Muscle layer of colon (tissue), 2 donors: Measurements from ENCODE around the gene UBAC1.
"Not testable (repeated sequence)": the region's sequence is repeated elsewhere in the genome, so short reads cannot be mapped to it uniquely, and the experiment has no call there.

Experiments used
- H3K27ac ChIP-seq: one replicate; pipeline ENCODE4 v1.7.0; 2013; ENCODE audit warnings: low read depth, mild to moderate bottlenecking, low read length, moderate library complexity
- H3K27me3 ChIP-seq, 2 donors: one replicate each; pipeline ENCODE4 v1.7.0; 2013; ENCODE audit warnings: low read length in 2 of 2, mild to moderate bottlenecking in 2 of 2; ENCODE audit not compliant: insufficient read depth in 2 of 2, control insufficient read depth in 1 of 2
- H3K36me3 ChIP-seq: one replicate; pipeline ENCODE4 v1.7.0; 2013; ENCODE audit warnings: mild to moderate bottlenecking, low read length; ENCODE audit not compliant: insufficient read depth
- H3K4me1 ChIP-seq: one replicate; pipeline ENCODE4 v1.7.0; 2013; ENCODE audit warnings: mild to moderate bottlenecking, low read length; ENCODE audit not compliant: insufficient read depth
- H3K4me3 ChIP-seq, 2 donors: one replicate each; pipeline ENCODE4 v1.7.0; 2013; ENCODE audit warnings: low read length in 2 of 2, low read depth in 1 of 2, mild to moderate bottlenecking in 1 of 2, moderate library complexity in 1 of 2
- H3K9ac ChIP-seq: one replicate; pipeline ENCODE4 v1.7.0; 2013; ENCODE audit warnings: low read length
- H3K9me3 ChIP-seq: one replicate; pipeline ENCODE4 v1.7.0; 2013; ENCODE audit warnings: mild to moderate bottlenecking, low read length
- donor health status: abdominal sarcoma.
- donor health status: Adenocarcinoma of cecum.

Gene UBAC1

GRCh38 chr9:135951889-135952663, 9.1 kb downstream of the UBAC1 start:
- Histone ChIP-seq H3K27ac (no peak overlapping the region), H3K4me1 (no peaks in the 10 kb centered on the region), H3K9ac (no peak overlapping the region), H3K36me3 (peaks cover 36% of the 10 kb centered on the region), H3K9me3 (no peaks in the 10 kb centered on the region), H3K27me3 (no peaks in the 10 kb centered on the region), H3K4me3 (no peak overlapping the region)

GRCh38 chr9:135951310-135951709, 9.9 kb downstream of the UBAC1 start:
- peaks cover 43% of the 10 kb centered on the region for H3K36me3 ChIP-seq
- H3K4me3 ChIP-seq, H3K9me3 ChIP-seq, H3K27ac ChIP-seq, H3K9ac ChIP-seq, H3K27me3 ChIP-seq, H3K4me1 ChIP-seq: not testable (repeated sequence)

GRCh38 chr9:135950841-135951240, 10.3 kb downstream of the UBAC1 start:
- H3K27ac ChIP-seq, H3K4me1 ChIP-seq, H3K27me3 ChIP-seq, H3K9me3 ChIP-seq, H3K9ac ChIP-seq, H3K4me3 ChIP-seq: not testable (repeated sequence)
- H3K36me3 ChIP-seq = peaks cover 48% of the 10 kb centered on the region

- Histone ChIP-seq H3K9ac (no peak overlapping the region), H3K9me3 (no peaks in the 10 kb centered on the region), H3K27ac (no peak overlapping the region), H3K4me1 (no peaks in the 10 kb centered on the region), H3K36me3 (peaks cover 54% of the 10 kb centered on the region), H3K27me3 (no peaks in the 10 kb centered on the region), H3K4me3 (no peak overlapping the region)
These were observed 11.0 kb downstream of the UBAC1 start for GRCh38 chr9:135950135-135950682.

GRCh38 chr9:135949501-135950134, 11.6 kb downstream of the UBAC1 start:
- H3K36me3 ChIP-seq = peaks cover 57% of the 10 kb centered on the region
- H3K9ac ChIP-seq = no peak overlapping the region
- no peaks in the 10 kb centered on the region for H3K4me1 ChIP-seq
- no peak overlapping the region for H3K4me3 ChIP-seq
- H3K9me3 ChIP-seq = no peaks in the 10 kb centered on the region
- no peak overlapping the region for H3K27ac ChIP-seq
- no peaks in the 10 kb centered on the region for H3K27me3 ChIP-seq

GRCh38 chr9:135948968-135949367, 12.2 kb downstream of the UBAC1 start:
- Histone ChIP-seq H3K9ac (no peak overlapping the region), H3K27me3 (no peaks in the 10 kb centered on the region), H3K36me3 (peaks cover 58% of the 10 kb centered on the region), H3K4me1 (no peaks in the 10 kb centered on the region), H3K27ac (no peak overlapping the region), H3K4me3 (no peak overlapping the region), H3K9me3 (no peaks in the 10 kb centered on the region)

- no peak overlapping the region for H3K4me3 ChIP-seq
- H3K27ac ChIP-seq = no peak overlapping the region
- H3K27me3 ChIP-seq = no peaks in the 10 kb centered on the region
- H3K9me3 ChIP-seq = no peaks in the 10 kb centered on the region
- no peaks in the 10 kb centered on the region for H3K4me1 ChIP-seq
- peaks cover 58% of the 10 kb centered on the region for H3K36me3 ChIP-seq
- no peak overlapping the region for H3K9ac ChIP-seq
These were observed 12.7 kb downstream of the UBAC1 start for GRCh38 chr9:135948446-135948845.

GRCh38 chr9:135947582-135947981, 13.6 kb downstream of the UBAC1 start:
- Histone ChIP-seq H3K27ac (no peak overlapping the region), H3K36me3 (peaks cover 55% of the 10 kb centered on the region), H3K9me3 (no peaks in the 10 kb centered on the region), H3K4me3 (no peak overlapping the region), H3K4me1 (no peaks in the 10 kb centered on the region), H3K9ac (no peak overlapping the region), H3K27me3 (no peaks in the 10 kb centered on the region)

- not testable (repeated sequence) for H3K4me3 ChIP-seq, H3K27ac ChIP-seq, H3K9ac ChIP-seq, H3K27me3 ChIP-seq, H3K9me3 ChIP-seq, H3K4me1 ChIP-seq
- H3K36me3 ChIP-seq = peaks cover 51% of the 10 kb centered on the region
These were observed 14.1 kb downstream of the UBAC1 start for GRCh38 chr9:135947105-135947504.

GRCh38 chr9:135946392-135946994, 14.7 kb downstream of the UBAC1 start:
- Histone ChIP-seq H3K36me3 (peaks cover 54% of the 10 kb centered on the region), H3K27ac (no peak overlapping the region)

GRCh38 chr9:135945969-135946368, 15.2 kb downstream of the UBAC1 start:
- no peaks in the 10 kb centered on the region for H3K9me3 ChIP-seq
- no peak overlapping the region for H3K27ac ChIP-seq
- H3K9ac ChIP-seq = no peak overlapping the region
- peaks cover 55% of the 10 kb centered on the region for H3K36me3 ChIP-seq
- H3K4me1 ChIP-seq = no peaks in the 10 kb centered on the region
- H3K4me3 ChIP-seq = no peak overlapping the region
- no peaks in the 10 kb centered on the region for H3K27me3 ChIP-seq

More at GRCh38 chr9:135946392-135946994, 14.7 kb downstream of the UBAC1 start:
- no peaks in the 10 kb centered on the region for H3K9me3 ChIP-seq
- no peak overlapping the region for H3K9ac ChIP-seq
- H3K4me1 ChIP-seq = no peaks in the 10 kb centered on the region
- H3K27me3 ChIP-seq = no peaks in the 10 kb centered on the region
- H3K4me3 ChIP-seq = no peak overlapping the region
